Measurements from ENCODE around the gene ARHGDIA. TPM values are rescaled to one million over a fixed set of nuclear protein-coding genes. Genes with fewer than 3 reads are reported as not detected.

The ARHGDIA gene
- total RNA-seq, 1 donor from 2014 or later: 697 TPM

GRCh38 chr17:81867991-81868673, 3.0 kb downstream of the ARHGDIA start:
- no peaks in the 10 kb centered on the region for H3K9me3 Mint-ChIP-seq
- intact Hi-C loops (cut with micrococcal nuclease): no loop called here
- peak overlapping the region; percentile 56 for H3K27ac Mint-ChIP-seq
- peak overlapping the region; percentile 39 for H3K4me3 Mint-ChIP-seq
- H3K36me3 Mint-ChIP-seq (ENCODE audit: low read depth): peaks cover 50% of the 10 kb centered on the region
- no peaks in the 10 kb centered on the region for H3K27me3 Mint-ChIP-seq
- no peak for DNase-seq
- peaks cover 39% of the 10 kb centered on the region for H3K4me1 Mint-ChIP-seq

- Mint-ChIP-seq H3K9me3 (no peaks in the 10 kb centered on the region), H3K27me3 (no peaks in the 10 kb centered on the region)
Observed at GRCh38 chr17:81867170-81867990, 3.8 kb downstream of the ARHGDIA start.

GRCh38 chr17:81866440-81867169, 4.5 kb downstream of the ARHGDIA start:
- Mint-ChIP-seq H3K27ac (peak overlapping the region; percentile 63), H3K27me3 (no peaks in the 10 kb centered on the region), H3K4me3 (peak overlapping the region; percentile 5), H3K36me3 (ENCODE audit: low read depth) (peaks cover 51% of the 10 kb centered on the region), H3K9me3 (no peaks in the 10 kb centered on the region), H3K4me1 (peaks cover 41% of the 10 kb centered on the region)
- DNase-seq: no peak
- intact Hi-C loops (cut with micrococcal nuclease): no loop called here

More at GRCh38 chr17:81867170-81867990, 3.8 kb downstream of the ARHGDIA start:
- Mint-ChIP-seq H3K36me3 (ENCODE audit: low read depth) (peaks cover 51% of the 10 kb centered on the region), H3K4me3 (peak overlapping the region; percentile 39), H3K4me1 (peaks cover 39% of the 10 kb centered on the region), H3K27ac (peak overlapping the region; percentile 56)
- intact Hi-C loops (cut with micrococcal nuclease): no loop called here
- peak; percentile 70 for DNase-seq

GRCh38 chr17:81865733-81866439, 5.3 kb downstream of the ARHGDIA start:
- H3K27ac Mint-ChIP-seq: peak overlapping the region; percentile 63
- DNase-seq: no peak
- H3K4me3 Mint-ChIP-seq: no peak overlapping the region
- peaks cover 41% of the 10 kb centered on the region for H3K4me1 Mint-ChIP-seq
- no peaks in the 10 kb centered on the region for H3K9me3 Mint-ChIP-seq
- peaks cover 49% of the 10 kb centered on the region for H3K36me3 Mint-ChIP-seq (ENCODE audit: low read depth)
- H3K27me3 Mint-ChIP-seq: no peaks in the 10 kb centered on the region
- intact Hi-C loops (cut with micrococcal nuclease): no loop called here

- no peak overlapping the region for H3K4me3 Mint-ChIP-seq
- intact Hi-C loops (cut with micrococcal nuclease): no loop called here
- H3K27me3 Mint-ChIP-seq: no peaks in the 10 kb centered on the region
- peaks cover 43% of the 10 kb centered on the region for H3K4me1 Mint-ChIP-seq
- peaks cover 51% of the 10 kb centered on the region for H3K36me3 Mint-ChIP-seq (ENCODE audit: low read depth)
- no peaks in the 10 kb centered on the region for H3K9me3 Mint-ChIP-seq
- H3K27ac Mint-ChIP-seq: peak overlapping the region; percentile 28
- DNase-seq: no peak
Observed at GRCh38 chr17:81865358-81865732, 5.8 kb downstream of the ARHGDIA start.

- no peak for DNase-seq
- H3K4me1 Mint-ChIP-seq: peaks cover 40% of the 10 kb centered on the region
- peaks cover 46% of the 10 kb centered on the region for H3K36me3 Mint-ChIP-seq (ENCODE audit: low read depth)
- intact Hi-C loops (cut with micrococcal nuclease): loop anchor here (5.0 kb wide), 2 partner anchors 113 to 158 kb away; partner anchors contain the start of genes ASPSCR1, CENPX and LRRC45
- H3K27me3 Mint-ChIP-seq: no peaks in the 10 kb centered on the region
- H3K9me3 Mint-ChIP-seq: no peaks in the 10 kb centered on the region
- H3K27ac Mint-ChIP-seq: peak overlapping the region; percentile 49
- no peak overlapping the region for H3K4me3 Mint-ChIP-seq
Observed at GRCh38 chr17:81863833-81864768, 7.0 kb downstream of the ARHGDIA start.

GRCh38 chr17:81863123-81863675, 7.9 kb downstream of the ARHGDIA start:
- no peaks in the 10 kb centered on the region for H3K9me3 Mint-ChIP-seq
- peak overlapping the region; percentile 49 for H3K27ac Mint-ChIP-seq
- H3K36me3 Mint-ChIP-seq (ENCODE audit: low read depth): peaks cover 50% of the 10 kb centered on the region
- DNase-seq: no peak
- no peaks in the 10 kb centered on the region for H3K27me3 Mint-ChIP-seq
- peaks cover 46% of the 10 kb centered on the region for H3K4me1 Mint-ChIP-seq
- intact Hi-C loops (cut with micrococcal nuclease): loop anchor here (5.0 kb wide), 2 partner anchors 114 to 159 kb away; partner anchors contain the start of genes ASPSCR1, CENPX and LRRC45
- peak overlapping the region; percentile 76 for H3K4me3 Mint-ChIP-seq

- no peaks in the 10 kb centered on the region for H3K9me3 Mint-ChIP-seq
- H3K27ac Mint-ChIP-seq: peak overlapping the region; percentile 98
- H3K27me3 Mint-ChIP-seq: no peaks in the 10 kb centered on the region
- peaks cover 56% of the 10 kb centered on the region for H3K36me3 Mint-ChIP-seq (ENCODE audit: low read depth)
- peaks cover 44% of the 10 kb centered on the region for H3K4me1 Mint-ChIP-seq
- DNase-seq: peak; percentile 100
- intact Hi-C loops (cut with micrococcal nuclease): loop anchor here (1.0 to 5.0 kb wide), 7 partner anchors 9 to 237 kb away; partner anchors contain the start of genes ALYREF, ANAPC11, ASPSCR1 and CENPX
- H3K4me3 Mint-ChIP-seq: peak overlapping the region; percentile 96
Observed at GRCh38 chr17:81860756-81861568, 10.2 kb downstream of the ARHGDIA start.

GRCh38 chr17:81859906-81860755, 11.0 kb downstream of the ARHGDIA start, which contains the start of gene P4HB:
TSS of gene P4HB (minus strand) at chr17:81860535. CDS start at chr17:81860471, 64 bp downstream.
- peak; percentile 80 for DNase-seq
- Mint-ChIP-seq H3K27ac (peak within 1 kb of the TSS; percentile 98), H3K4me1 (peaks cover 43% of the 10 kb centered on the region), H3K27me3 (no peaks in the 10 kb centered on the region), H3K9me3 (no peaks in the 10 kb centered on the region), H3K36me3 (ENCODE audit: low read depth) (peaks cover 59% of the 10 kb centered on the region), H3K4me3 (peak within 1 kb of the TSS; percentile 96)
- intact Hi-C loops (cut with micrococcal nuclease): loop anchor here (1.0 to 5.0 kb wide), 4 partner anchors 117 to 238 kb away; partner anchors contain the start of genes ASPSCR1, CENPX, FASN and LRRC45

GRCh38 chr17:81858967-81859905, 11.9 kb downstream of the ARHGDIA start:
- intact Hi-C loops (cut with micrococcal nuclease): no loop called here
- H3K4me1 Mint-ChIP-seq: peaks cover 43% of the 10 kb centered on the region
- H3K9me3 Mint-ChIP-seq: no peaks in the 10 kb centered on the region
- H3K4me3 Mint-ChIP-seq: peak overlapping the region; percentile 92
- peak overlapping the region; percentile 88 for H3K27ac Mint-ChIP-seq
- H3K36me3 Mint-ChIP-seq (ENCODE audit: low read depth): peaks cover 59% of the 10 kb centered on the region
- H3K27me3 Mint-ChIP-seq: no peaks in the 10 kb centered on the region
- DNase-seq: peak; percentile 59
